ENCODE results near the gene LTB.
A peak's percentile ranks its signal among the peaks of the same experiment; 100 is the strongest.
"Not testable (repeated sequence)": the region's sequence is repeated elsewhere in the genome, so short reads cannot be mapped to it uniquely, and the experiment has no call there.

Gene LTB

GRCh38 chr6:31556307-31556706 lies 25.9 kb downstream of the LTB start:
- DNase-seq (ENCODE audit: low read depth in 4 of 4, low spot score in 1 of 4): no peak

DNA sequence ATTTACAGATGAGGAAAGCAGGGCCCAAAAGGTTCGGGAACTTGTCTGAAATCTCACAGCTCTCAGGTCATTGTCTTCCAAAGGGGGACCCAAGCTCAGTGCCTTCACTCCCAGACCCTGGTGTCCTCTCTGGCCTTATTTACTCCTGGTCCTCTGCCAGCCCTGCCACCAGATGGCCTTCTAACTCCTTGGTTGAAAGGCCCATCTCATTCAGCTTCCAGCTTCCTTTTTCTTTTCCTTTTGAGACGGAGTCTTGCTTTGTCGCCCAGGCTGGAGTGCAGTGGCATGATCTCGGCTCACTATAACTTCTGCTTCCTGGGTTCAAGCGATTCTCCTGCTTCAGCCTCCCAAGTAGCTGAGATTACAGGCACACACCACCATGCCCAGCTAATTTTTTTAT lies 30.9 kb downstream of the LTB start:
- not testable (repeated sequence) for DNase-seq (ENCODE audit: low read depth in 4 of 4, low spot score in 1 of 4)

GRCh38 chr6:31548544-31548873 lies 33.7 kb downstream of the LTB start:
- DNase-seq (ENCODE audit: low read depth in 4 of 4, low spot score in 1 of 4): no peak

GRCh38 chr6:31547727-31548543 lies 34.3 kb downstream of the LTB start:
- no peak for DNase-seq (ENCODE audit: low read depth in 4 of 4, low spot score in 1 of 4)

- DNase-seq (ENCODE audit: low read depth in 4 of 4, low spot score in 1 of 4): peak; percentile 73 to 91 (median 84)
These were observed 35.1 kb downstream of the LTB start, which contains the start of gene NFKBIL1 for GRCh38 chr6:31546958-31547726. Gene NFKBIL1 (plus strand): TSS chr6:31547608. CDS start chr6:31547695, 87 bp downstream.

GRCh38 chr6:31546339-31546957 lies 35.8 kb downstream of the LTB start, which contains the start of gene ATP6V1G2:
Gene ATP6V1G2 (minus strand): TSS chr6:31546608. CDS start chr6:31546559, 49 bp downstream.
- peak; percentile 62 to 88 (median 74) for DNase-seq (ENCODE audit: low read depth in 4 of 4, low spot score in 1 of 4)

DNA sequence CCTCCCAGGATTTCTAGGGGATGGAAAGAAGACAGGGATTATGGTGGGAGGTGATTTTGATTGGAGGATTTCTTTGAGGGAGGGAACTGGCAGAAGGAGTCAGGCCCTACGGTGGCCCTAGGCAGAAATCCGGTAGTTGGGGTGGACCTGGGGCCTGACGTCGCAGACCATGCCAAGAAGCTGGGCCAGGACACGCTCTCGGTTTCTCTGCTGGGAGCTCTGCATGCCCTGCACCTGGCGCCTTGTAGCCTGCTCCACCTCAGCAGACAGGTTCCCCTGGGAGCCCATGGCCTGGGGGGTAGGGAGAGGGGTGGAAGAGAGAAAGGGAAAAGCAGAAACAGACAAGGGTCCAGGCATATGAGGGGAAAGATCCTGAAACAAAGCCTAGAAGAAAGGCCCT lies 36.9 kb downstream of the LTB start:
- DNase-seq (ENCODE audit: low read depth in 4 of 4, low spot score in 1 of 4): no peak

GRCh38 chr6:31544676-31545075 lies 37.5 kb downstream of the LTB start:
- DNase-seq (ENCODE audit: low read depth in 4 of 4, low spot score in 1 of 4): no peak

GRCh38 chr6:31543639-31544038 lies 38.6 kb downstream of the LTB start:
- DNase-seq (ENCODE audit: low read depth in 4 of 4, low spot score in 1 of 4): no peak

DNA sequence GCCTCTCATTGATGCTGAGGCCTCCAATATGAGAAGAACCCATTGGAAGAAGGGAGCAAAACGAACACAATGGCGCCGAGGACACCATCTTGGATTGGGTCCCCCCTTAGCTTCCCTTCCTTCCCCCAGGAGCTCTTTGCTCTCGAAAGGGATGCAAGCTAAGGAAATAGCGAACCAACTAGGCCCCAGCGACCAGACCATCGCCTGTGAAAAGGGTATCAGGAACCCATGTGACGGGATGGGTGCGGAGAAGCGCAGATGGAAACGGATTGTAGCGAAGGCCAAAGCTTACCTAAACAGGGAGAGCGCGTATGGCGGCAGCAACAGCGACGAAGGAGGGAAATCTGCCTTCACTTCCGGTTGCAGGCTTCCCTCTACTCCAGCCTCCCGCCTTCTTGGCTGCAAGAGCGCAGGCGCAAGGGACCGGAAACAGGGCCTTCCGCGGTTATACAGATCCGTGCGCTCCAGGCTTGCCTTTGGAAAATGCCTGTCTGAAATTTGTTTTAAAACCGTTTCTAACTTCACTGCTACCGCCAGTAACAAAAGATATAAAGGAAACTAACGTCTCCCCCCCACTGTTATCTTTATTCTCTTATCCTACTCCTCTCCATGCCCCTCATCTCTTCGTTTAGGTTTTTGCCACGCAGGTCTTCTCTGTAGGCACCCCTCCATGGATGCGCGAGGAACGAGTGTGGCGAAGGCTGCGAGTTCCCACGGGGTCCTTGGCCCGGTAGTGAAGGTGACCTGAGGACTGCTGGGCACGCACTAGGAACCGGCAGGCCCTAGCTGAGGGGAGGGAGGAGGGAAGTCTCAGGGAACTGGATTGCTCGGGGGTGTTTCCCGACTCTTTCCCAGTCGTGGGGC lies 40.3 kb downstream of the LTB start, which contains the start of gene DDX39B:
TSS of gene DDX39B (minus strand) at position 346 of the 864 bp plus-strand sequence. CDS start 1,471 bp downstream, outside the sequence.
- DNase-seq (ENCODE audit: low read depth in 4 of 4, low spot score in 1 of 4): peak; percentile 80 to 87 (median 83)

- DNase-seq (ENCODE audit: low read depth in 4 of 4, low spot score in 1 of 4): peak in 1 of 4 experiments; percentile 65
These were observed 41.1 kb downstream of the LTB start for GRCh38 chr6:31541059-31541657.

GRCh38 chr6:31540640-31541039 lies 41.6 kb downstream of the LTB start:
- DNase-seq (ENCODE audit: low read depth in 4 of 4, low spot score in 1 of 4): no peak

DNA sequence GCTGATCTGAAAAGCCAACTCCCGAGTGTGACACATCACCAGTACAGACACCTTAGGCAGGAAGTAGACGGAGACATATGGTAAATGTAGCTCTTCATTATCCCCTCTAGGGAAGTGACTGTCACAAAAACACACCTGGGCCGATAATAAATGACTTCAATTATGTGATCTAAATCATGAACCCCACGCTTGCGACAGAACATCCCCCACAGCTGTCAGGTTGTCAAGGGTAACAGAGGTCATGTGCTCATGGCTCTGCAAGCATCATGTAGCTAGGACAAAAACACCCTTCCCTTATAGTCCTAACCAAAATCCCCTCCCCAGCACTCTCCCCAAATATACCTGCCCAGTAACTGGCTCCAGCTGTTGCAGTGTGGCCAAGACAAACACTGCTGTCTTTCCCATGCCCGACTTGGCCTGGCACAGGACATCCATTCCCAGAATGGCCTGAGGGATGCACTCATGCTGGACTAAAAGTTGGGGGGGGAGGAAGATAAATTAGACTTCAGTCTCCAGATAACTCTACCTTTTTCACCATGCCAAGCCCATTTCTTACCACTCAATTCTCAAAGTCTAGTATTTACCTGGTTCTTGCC lies 43.3 kb downstream of the LTB start:
- no peak for DNase-seq (ENCODE audit: low read depth in 4 of 4, low spot score in 1 of 4)

DNA sequence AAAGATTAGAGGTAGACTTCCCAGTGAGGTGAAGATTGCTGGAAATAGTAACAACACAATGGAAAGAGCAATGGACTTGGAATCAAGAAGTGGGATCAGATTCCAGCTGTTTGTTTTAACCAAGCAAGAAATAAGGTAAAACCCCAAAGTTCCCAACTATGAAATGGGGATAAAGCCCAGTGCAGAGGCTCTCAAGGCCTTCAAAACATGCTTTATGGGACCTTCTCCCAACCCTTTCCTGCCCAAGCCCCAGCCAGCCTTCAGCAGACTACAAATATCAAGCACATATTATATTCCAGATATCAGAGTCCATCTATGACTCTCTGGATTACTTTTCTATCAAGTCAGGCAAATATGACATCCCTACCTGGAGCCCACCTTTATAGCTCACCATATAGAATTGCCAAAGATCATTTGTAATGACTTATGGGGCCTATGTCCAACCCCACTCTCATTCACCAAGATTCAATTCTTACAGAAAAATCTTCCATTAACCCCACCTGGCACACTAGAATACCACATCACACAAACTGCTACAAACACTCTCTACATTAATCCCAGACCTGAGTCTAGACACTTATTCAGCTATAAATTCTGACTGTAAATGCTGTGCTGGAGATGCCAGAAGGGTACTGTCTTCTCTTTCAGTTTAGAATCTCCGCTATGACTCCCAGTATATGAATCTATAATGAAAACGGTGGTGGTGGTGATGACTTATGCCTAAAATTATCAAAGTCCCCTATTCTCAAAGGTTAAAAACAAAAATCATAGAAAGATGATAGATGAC lies 46.5 kb downstream of the LTB start:
- no peak for DNase-seq (ENCODE audit: low read depth in 4 of 4, low spot score in 1 of 4)

DNA sequence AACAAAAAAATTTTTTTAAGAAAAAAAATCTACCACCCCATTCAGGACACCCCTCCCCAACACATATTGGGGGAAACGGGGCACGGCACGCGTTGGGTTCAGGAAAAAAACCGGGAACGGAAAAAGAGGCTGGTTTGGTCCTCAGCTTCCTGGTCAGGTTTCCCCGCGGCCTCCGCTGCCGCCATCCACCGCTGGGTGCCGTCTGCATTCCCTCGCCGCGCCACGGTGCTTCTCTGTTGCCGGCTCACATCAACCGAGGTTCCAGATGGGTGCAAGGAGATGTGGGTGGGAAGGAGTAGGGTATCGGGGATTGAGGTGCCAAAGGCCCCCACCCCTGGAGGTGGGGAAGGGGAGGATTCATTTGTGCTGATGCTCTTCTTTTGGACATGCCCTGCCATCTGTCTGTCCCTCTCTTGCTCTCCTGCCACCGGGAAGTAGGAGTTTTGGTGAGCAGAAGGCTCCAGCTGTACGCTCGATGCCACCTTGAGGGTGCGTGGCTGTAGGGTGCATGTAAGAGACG lies 47.6 kb downstream of the LTB start:
- no peak for DNase-seq (ENCODE audit: low read depth in 4 of 4, low spot score in 1 of 4)

DNA sequence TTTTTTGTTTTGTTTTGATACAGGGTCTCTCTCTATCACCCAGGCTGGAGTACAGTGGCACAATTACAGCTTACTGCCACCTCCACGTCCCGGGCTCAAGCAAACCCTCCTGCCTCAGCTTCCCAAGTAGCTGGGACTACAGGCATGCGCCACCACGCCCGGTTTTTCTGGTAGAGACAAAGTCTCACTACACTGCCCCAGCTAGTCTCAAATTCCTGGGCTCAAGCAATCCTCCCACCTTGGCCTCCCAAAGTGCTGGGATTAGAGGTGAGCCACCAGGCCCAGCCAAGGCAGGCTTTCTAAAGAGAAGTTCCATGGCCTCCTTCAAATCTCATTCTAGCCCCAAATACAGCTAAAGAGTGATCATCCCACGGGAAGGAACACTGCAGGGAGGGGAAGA lies 48.2 kb downstream of the LTB start:
- DNase-seq (ENCODE audit: low read depth in 4 of 4, low spot score in 1 of 4): no peak

DNA sequence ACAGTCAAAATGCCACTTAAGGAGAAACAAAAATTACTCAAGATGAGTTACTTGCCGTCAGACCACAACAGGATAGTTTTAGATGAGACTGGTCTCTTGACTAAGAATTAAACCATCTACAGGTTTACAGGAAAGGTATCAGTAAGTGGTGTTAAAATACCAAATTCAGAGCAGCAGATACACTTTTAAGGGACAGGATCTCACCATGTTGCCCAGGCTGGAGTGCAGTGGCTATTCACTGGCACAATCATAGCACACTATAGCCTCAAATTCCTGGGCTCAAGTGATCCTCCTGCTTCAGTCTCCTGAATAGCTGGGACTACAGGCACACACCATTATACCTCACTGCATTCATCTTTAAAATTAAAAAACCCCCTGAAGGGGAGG lies 48.8 kb downstream of the LTB start:
- DNase-seq (ENCODE audit: low read depth in 4 of 4, low spot score in 1 of 4): no peak

GRCh38 chr6:31532644-31533454 lies 49.4 kb downstream of the LTB start:
- no peak for DNase-seq (ENCODE audit: low read depth in 4 of 4, low spot score in 1 of 4)

Data from stimulated activated CD4-positive, alpha-beta T cell treated with anti-CD3 and anti-CD28 coated beads, Interleukin-1b, Interleukin-23, amount 100 ng/mL, for 24 hours (primary cell).